GM12878 (cell line): ENCODE measurements around the gene KCNJ10. TPM values are rescaled to one million over a fixed set of nuclear protein-coding genes. Genes with fewer than 3 reads are reported as not detected.

ENCODE experiments used
- ATAC-seq: fragments of 200-7000 bp; cut with Tn5 transposase; 3 replicates; pipeline ENCODE4 v1.9.1; 2020; ENCODE audit warnings: mild to moderate bottlenecking, moderate library complexity
- BruUV-seq: library from RNA; stranded (reverse); fragments of 400-500 nt; replicated peaks from 2 replicates; lab custom pipeline; 2021; lab: Mats Ljungman, UMichigan
- CTCF ChIA-PET: fragments of 300-600 bp; sonication (Branson Sonifier 250); formaldehyde crosslinking; extraction: SDS; loops from one replicate; lab custom pipeline; 2021; ENCODE audit warnings: inconsistent platforms; lab: Yijun Ruan, JAX
- POLR2A ChIA-PET: fragments of 350-600 bp; formaldehyde crosslinking; extraction: SDS; loops from one replicate; lab custom pipeline; 2021; ENCODE audit warnings: inconsistent platforms; lab: Charles Lee
- RAD21 ChIA-PET: fragments of 300-600 bp; sonication (Branson Sonifier 250); formaldehyde crosslinking; loops from one replicate; lab custom pipeline; 2023; ENCODE audit warnings: antibody characterized with exemption; ENCODE audit not compliant: unreplicated experiment; lab: Charles Lee
- SMC1A ChIA-PET: fragments of 300-600 bp; sonication (Branson Sonifier 250); formaldehyde crosslinking; loops from one replicate; lab custom pipeline; 2023; ENCODE audit not compliant: unreplicated experiment, uncharacterized antibody; lab: Charles Lee
- DNase-seq: peaks from one replicate; pipeline ENCODE4 v3.0.0-alpha.2; 2011; ENCODE audit warnings: low read depth, low spot score
- FAIRE-seq: peaks from 3 replicates; lab custom pipeline; 2011; peaks lifted over from hg19 to GRCh38; lab: Jason Lieb, UNC
- H2AFZ ChIP-seq: 2 replicates; pipeline ENCODE4 v1.6.0; 2011; ENCODE audit warnings: low read depth, low read length, control low read depth; ENCODE audit not compliant: control insufficient read depth
- H3K27ac ChIP-seq: 2 replicates; pipeline ENCODE4 v1.5.1; 2011; ENCODE audit warnings: control low read depth; ENCODE audit not compliant: control insufficient read depth, insufficient read depth
- H3K27me3 ChIP-seq, 2 experiments: replicated peaks in 1 of 2; 2 replicates each; pipeline versions ENCODE4 v1.6.0 to v1.6.1; 2011; ENCODE audit warnings: low read length in 1 of 2; ENCODE audit not compliant: control insufficient read depth in 2 of 2, insufficient read depth in 2 of 2
- H3K36me3 ChIP-seq, 2 experiments: 2 replicates each; pipeline ENCODE4 v1.5.1; 2011; ENCODE audit warnings: low read length in 1 of 2; ENCODE audit not compliant: control insufficient read depth in 2 of 2, insufficient read depth in 2 of 2
- H3K4me1 ChIP-seq: 2 replicates; pipeline ENCODE4 v1.6.1; 2011; ENCODE audit warnings: mild to moderate bottlenecking, low read length, moderate library complexity, mixed read lengths; ENCODE audit not compliant: control insufficient read depth, insufficient read depth
- H3K4me2 ChIP-seq: 2 replicates; pipeline ENCODE4 v1.6.0; 2011; ENCODE audit warnings: control low read depth; ENCODE audit not compliant: control insufficient read depth, insufficient read depth
- H3K4me3 ChIP-seq: fragments of 200-600 bp; sonication (generic); 2 replicates; pipeline ENCODE4 v1.5.1; 2016
- H3K79me2 ChIP-seq: 2 replicates; pipeline ENCODE4 v1.6.0; 2011; ENCODE audit warnings: low read length; ENCODE audit not compliant: control insufficient read depth, insufficient read depth
- H3K9ac ChIP-seq: 2 replicates; pipeline ENCODE4 v1.8.0; 2011; ENCODE audit warnings: low read length, control low read depth, mixed read lengths; ENCODE audit not compliant: control insufficient read depth, insufficient read depth
- H3K9me3 ChIP-seq: replicated peaks from 3 replicates; pipeline ENCODE4 v1.5.1; 2011; ENCODE audit warnings: mild to moderate bottlenecking, low read length; ENCODE audit not compliant: control insufficient read depth, insufficient read depth
- H4K20me1 ChIP-seq: 2 replicates; pipeline ENCODE4 v1.6.0; 2011; ENCODE audit not compliant: control insufficient read depth, insufficient read depth
- FOXM1 ChIP-seq: IDR thresholded peaks from 2 replicates; pipeline ENCODE4 v1.6.1; 2012; ENCODE audit warnings: low read depth, mild to moderate bottlenecking, inconsistent platforms, low read length, moderate library complexity
- NFYA ChIP-seq: IDR thresholded peaks from 2 replicates; pipeline ENCODE4 v1.6.1; 2011; ENCODE audit warnings: low read depth, mild to moderate bottlenecking, low read length, improper control_type of control experiment, borderline replicate concordance
- WGBS: methylation state at CpG from one replicate; pipeline ENCODE4 v1.1.6; 2016; ENCODE audit warnings: low lambda C conversion rate; ENCODE audit not compliant: insufficient replicate concordance, insufficient coverage; ENCODE audit errors: missing lambda C conversion rate; 5-methylcytosine and 5-hydroxymethylcytosine counted together
- in situ Hi-C: fragments of 300-500 bp; cut with MboI; formaldehyde crosslinking; loops from 9 replicates; pipeline ENCODE4 v1.14.3; 2018; ENCODE audit warnings: mixed read lengths
- intact Hi-C: fragments of 100-400 bp; cut with micrococcal nuclease; formaldehyde crosslinking; loops from one replicate; pipeline ENCODE4 v1.14.2; 2022; ENCODE audit not compliant: unreplicated experiment
- polyA plus RNA-seq, 11 experiments: library from polyadenylated mRNA; depleted of rRNA in 4 of 11; unstranded in 6 of 11; stranded (reverse) in 5 of 11; fragments of >200 nt; fragmentation: Nextera tagmentation in 4 of 11; fragmentation: Illumina TruSeq in 1 of 11; extraction: Ambion mirVana in 4 of 11; extraction: Trizol in 1 of 11; gene quantifications; 1 replicate in 1 of 11; 2 replicates in 10 of 11; pipeline versions ENCODE4 v1.2.1 to v1.2.3, GENCODE V29; 2011 to 2016; ENCODE audit warnings: inconsistent platforms in 2 of 11, missing spikeins in 2 of 11, low read depth in 1 of 11
- total RNA-seq, 4 experiments: library from RNA; depleted of rRNA in 3 of 4; stranded (reverse); fragments of >200 nt in 3 of 4; fragmentation: Illumina TruSeq in 1 of 4; extraction: Trizol in 1 of 4; gene quantifications; 2 replicates each; pipeline versions ENCODE4 v1.2.1 to v1.2.3, GENCODE V29; 2013 to 2021
- TF ChIP-seq, protein P1 (sequence below): IDR thresholded peaks from 2 replicates; pipeline ENCODE4 v1.6.1; 2011; ENCODE audit warnings: low read depth, low read length, improper control_type of control experiment, borderline replicate concordance
- TF ChIP-seq, protein P2 (sequence below): fragments of 450-650 bp; IDR thresholded peaks from 2 replicates; pipeline ENCODE4 v1.6.1; 2018; ENCODE audit warnings: mild to moderate bottlenecking, low read depth, moderate library complexity; ENCODE audit not compliant: partially characterized antibody

Gene KCNJ10
- total and polyA plus RNA-seq, 10 of the 15 experiments (the other 5 are each of a cell fraction or from before 2014, with no cell fraction given): 0.01 to 0.29 (median 0.09) TPM; not detected in 2

GRCh38 chr1:160009801-160010200, 60.2 kb downstream of the KCNJ10 start:
- POLR2A ChIA-PET: interaction anchor here (0.7 kb wide), 1 partner anchor 89 kb away, joined by 3 read pairs; no protein-coding TSS in a partner anchor
- DNase-seq (no peak), ATAC-seq (no peak), FAIRE-seq (no peak)
- no peaks in the 10 kb centered on the region for H4K20me1 ChIP-seq
- no peak overlapping the region for H3K9ac ChIP-seq
- no peaks in the 10 kb centered on the region for H3K79me2 ChIP-seq
- SMC1A ChIA-PET: interaction anchor here (1.3 to 8.4 kb wide), 3 partner anchors 69 to 210 kb away, joined by 7 to 122 read pairs (median 65); partner anchors contain the start of gene FCRL6
- CTCF ChIA-PET: interaction anchor here (1.5 to 12.5 kb wide), 7 partner anchors 14 to 210 kb away, joined by 3 to 422 read pairs (median 49); partner anchors contain the start of genes FCRL6, KCNJ9 and TAGLN2
- BruUV-seq: no TSS peak
- no peak overlapping the region for H3K27ac ChIP-seq
- 42% methylated on average over 2 of the region's 2 CpGs for WGBS
- no peaks in the 10 kb centered on the region for H3K4me1 ChIP-seq
- in situ Hi-C loops (loop anchor here (5.0 kb wide), 2 partner anchors 72 to 212 kb away; no protein-coding TSS in a partner anchor), intact Hi-C loops (loop anchor here (5.0 kb wide), 2 partner anchors 588 to 798 kb away; no protein-coding TSS in a partner anchor)
- no peak overlapping the region for H3K4me2 ChIP-seq
- H3K27me3 ChIP-seq: no peaks in the 10 kb centered on the region; a peak in 2 of 4 replicates
- RAD21 ChIA-PET: interaction anchor here (5.5 to 6.4 kb wide), 2 partner anchors 74 to 116 kb away, joined by 88 to 113 read pairs; no protein-coding TSS in a partner anchor
- no peak overlapping the region for H2AFZ ChIP-seq
- no peak overlapping the region for H3K4me3 ChIP-seq
- TF ChIP-seq, protein P1, sequence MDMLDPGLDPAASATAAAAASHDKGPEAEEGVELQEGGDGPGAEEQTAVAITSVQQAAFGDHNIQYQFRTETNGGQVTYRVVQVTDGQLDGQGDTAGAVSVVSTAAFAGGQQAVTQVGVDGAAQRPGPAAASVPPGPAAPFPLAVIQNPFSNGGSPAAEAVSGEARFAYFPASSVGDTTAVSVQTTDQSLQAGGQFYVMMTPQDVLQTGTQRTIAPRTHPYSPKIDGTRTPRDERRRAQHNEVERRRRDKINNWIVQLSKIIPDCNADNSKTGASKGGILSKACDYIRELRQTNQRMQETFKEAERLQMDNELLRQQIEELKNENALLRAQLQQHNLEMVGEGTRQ: no peak
- no peak for TF ChIP-seq FOXM1
- TF ChIP-seq NFYA: no peak
- TF ChIP-seq, protein P2, sequence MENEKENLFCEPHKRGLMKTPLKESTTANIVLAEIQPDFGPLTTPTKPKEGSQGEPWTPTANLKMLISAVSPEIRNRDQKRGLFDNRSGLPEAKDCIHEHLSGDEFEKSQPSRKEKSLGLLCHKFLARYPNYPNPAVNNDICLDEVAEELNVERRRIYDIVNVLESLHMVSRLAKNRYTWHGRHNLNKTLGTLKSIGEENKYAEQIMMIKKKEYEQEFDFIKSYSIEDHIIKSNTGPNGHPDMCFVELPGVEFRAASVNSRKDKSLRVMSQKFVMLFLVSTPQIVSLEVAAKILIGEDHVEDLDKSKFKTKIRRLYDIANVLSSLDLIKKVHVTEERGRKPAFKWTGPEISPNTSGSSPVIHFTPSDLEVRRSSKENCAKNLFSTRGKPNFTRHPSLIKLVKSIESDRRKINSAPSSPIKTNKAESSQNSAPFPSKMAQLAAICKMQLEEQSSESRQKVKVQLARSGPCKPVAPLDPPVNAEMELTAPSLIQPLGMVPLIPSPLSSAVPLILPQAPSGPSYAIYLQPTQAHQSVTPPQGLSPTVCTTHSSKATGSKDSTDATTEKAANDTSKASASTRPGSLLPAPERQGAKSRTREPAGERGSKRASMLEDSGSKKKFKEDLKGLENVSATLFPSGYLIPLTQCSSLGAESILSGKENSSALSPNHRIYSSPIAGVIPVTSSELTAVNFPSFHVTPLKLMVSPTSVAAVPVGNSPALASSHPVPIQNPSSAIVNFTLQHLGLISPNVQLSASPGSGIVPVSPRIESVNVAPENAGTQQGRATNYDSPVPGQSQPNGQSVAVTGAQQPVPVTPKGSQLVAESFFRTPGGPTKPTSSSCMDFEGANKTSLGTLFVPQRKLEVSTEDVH: no peak
- no peaks in the 10 kb centered on the region for H3K9me3 ChIP-seq
- H3K36me3 ChIP-seq: no peaks in the 10 kb centered on the region
